Endodermal cell (in vitro differentiated cells): ENCODE results near the gene OSGIN1. TPM values are rescaled to one million over a fixed set of nuclear protein-coding genes. Genes with fewer than 3 reads are reported as not detected.

Experiments used
- DNase-seq: peaks from one replicate; pipeline ENCODE4 v3.0.0-alpha.2; 2017
- H3K27ac ChIP-seq: 2 replicates; pipeline ENCODE4 v1.5.1; 2013; ENCODE audit warnings: mild to moderate bottlenecking, low read depth, low read length, moderate library complexity
- H3K27me3 ChIP-seq: 2 replicates; pipeline ENCODE4 v1.6.1; 2013; ENCODE audit warnings: mild to moderate bottlenecking, low read length, moderate library complexity; ENCODE audit not compliant: insufficient read depth, control insufficient read depth, poor library complexity, severe bottlenecking
- H3K36me3 ChIP-seq: 2 replicates; pipeline ENCODE4 v1.7.0; 2013; ENCODE audit warnings: mild to moderate bottlenecking, low read length, moderate library complexity; ENCODE audit not compliant: control insufficient read depth, insufficient read depth
- H3K4me1 ChIP-seq: one replicate; pipeline ENCODE4 v1.7.0; 2013; ENCODE audit warnings: low read length; ENCODE audit not compliant: control insufficient read depth, insufficient read depth
- H3K4me3 ChIP-seq: 2 replicates; pipeline ENCODE4 v1.5.1; 2013; ENCODE audit warnings: mild to moderate bottlenecking, low read length, moderate library complexity
- H3K9ac ChIP-seq: 2 replicates; pipeline ENCODE4 v1.6.1; 2013; ENCODE audit warnings: mild to moderate bottlenecking, low read length, moderate library complexity; ENCODE audit not compliant: poor library complexity, severe bottlenecking; ENCODE audit errors: extremely low read depth
- H3K9me3 ChIP-seq: 2 replicates; pipeline ENCODE4 v1.6.1; 2013; ENCODE audit warnings: mild to moderate bottlenecking, low read length, moderate library complexity; ENCODE audit not compliant: control insufficient read depth
- H3K27ac Mint-ChIP-seq: 2 replicates; pipeline ENCODE4 v1.8.0; 2020; ENCODE audit warnings: mixed read lengths
- H3K27me3 Mint-ChIP-seq: 2 replicates; pipeline ENCODE4 v1.8.0; 2021; ENCODE audit warnings: mild to moderate bottlenecking, mixed read lengths; ENCODE audit not compliant: insufficient read depth
- H3K36me3 Mint-ChIP-seq: 2 replicates; pipeline ENCODE4 v1.8.0; 2020; ENCODE audit warnings: low read depth, mixed read lengths
- H3K4me1 Mint-ChIP-seq: 2 replicates; pipeline ENCODE4 v1.8.0; 2020; ENCODE audit warnings: mixed read lengths
- H3K4me3 Mint-ChIP-seq: 2 replicates; pipeline ENCODE4 v1.8.0; 2020; ENCODE audit warnings: mild to moderate bottlenecking, moderate library complexity, mixed read lengths
- H3K9me3 Mint-ChIP-seq: 2 replicates; pipeline ENCODE4 v1.8.0; 2020; ENCODE audit warnings: mild to moderate bottlenecking, mixed read lengths
- WGBS, 2 experiments: methylation state at CpG; one replicate each; pipeline versions ENCODE4 v1.1.5 to v1.1.7; 2013; ENCODE audit warnings: missing lambda C conversion rate in 2 of 2, mixed read lengths in 1 of 2; ENCODE audit not compliant: insufficient coverage in 1 of 2, insufficient read length in 1 of 2; 5-methylcytosine and 5-hydroxymethylcytosine counted together
- total RNA-seq, 2 donors: library from RNA; stranded (reverse); fragmentation: NEBNext Ultra II Directional in 1 of 2; extraction: Animal tissue kit (Norgen Biotek cat#: 25700) in 1 of 2; gene quantifications; 2 replicates in 1 of 2; 3 replicates in 1 of 2; pipeline ENCODE4 v1.2.1, GENCODE V29; 2021
- TF ChIP-seq, protein P1 (sequence below): fragments of 200-600 bp; sonication (generic); conservative IDR thresholded peaks from 2 replicates; pipeline ENCODE4 v1.5.0; 2021; ENCODE audit warnings: antibody characterized with exemption, mild to moderate bottlenecking

The OSGIN1 gene
- total RNA-seq, 2 donors from 2014 or later, result 1.6 to 2.7 TPM

DNA sequence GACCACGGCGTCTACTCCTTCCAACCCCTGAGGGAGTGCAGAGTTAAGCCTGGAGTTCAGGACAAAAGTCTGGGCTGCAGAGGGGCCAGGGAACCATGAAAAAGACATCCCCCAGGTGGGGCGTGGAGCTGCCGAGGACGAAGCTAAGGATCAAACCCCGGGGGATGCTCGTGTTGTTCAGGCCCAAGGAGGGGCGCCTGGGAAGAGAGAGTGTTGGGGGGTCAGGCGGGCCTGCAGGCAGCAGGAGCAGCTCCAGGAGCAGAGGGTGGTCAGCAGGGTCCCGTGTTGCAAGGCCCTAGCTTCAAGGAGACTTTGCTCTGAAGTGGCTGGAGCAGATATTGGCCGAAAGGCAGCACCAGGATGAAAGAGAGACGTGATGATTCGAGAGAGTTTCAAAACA, 41.7 kb downstream of the OSGIN1 start:
- no peak for DNase-seq
- Mint-ChIP-seq H3K9me3 (no peaks in the 10 kb centered on the region), H3K27ac (no peak overlapping the region), H3K4me1 (no peaks in the 10 kb centered on the region), H3K4me3 (no peak overlapping the region), H3K27me3 (peaks cover 2% of the 10 kb centered on the region), H3K36me3 (no peaks in the 10 kb centered on the region)
- H3K36me3 ChIP-seq, result no peaks in the 10 kb centered on the region
- peak overlapping the region; percentile 32 for H3K27ac ChIP-seq
- no peak overlapping the region for H3K4me3 ChIP-seq
- TF ChIP-seq, protein P1, sequence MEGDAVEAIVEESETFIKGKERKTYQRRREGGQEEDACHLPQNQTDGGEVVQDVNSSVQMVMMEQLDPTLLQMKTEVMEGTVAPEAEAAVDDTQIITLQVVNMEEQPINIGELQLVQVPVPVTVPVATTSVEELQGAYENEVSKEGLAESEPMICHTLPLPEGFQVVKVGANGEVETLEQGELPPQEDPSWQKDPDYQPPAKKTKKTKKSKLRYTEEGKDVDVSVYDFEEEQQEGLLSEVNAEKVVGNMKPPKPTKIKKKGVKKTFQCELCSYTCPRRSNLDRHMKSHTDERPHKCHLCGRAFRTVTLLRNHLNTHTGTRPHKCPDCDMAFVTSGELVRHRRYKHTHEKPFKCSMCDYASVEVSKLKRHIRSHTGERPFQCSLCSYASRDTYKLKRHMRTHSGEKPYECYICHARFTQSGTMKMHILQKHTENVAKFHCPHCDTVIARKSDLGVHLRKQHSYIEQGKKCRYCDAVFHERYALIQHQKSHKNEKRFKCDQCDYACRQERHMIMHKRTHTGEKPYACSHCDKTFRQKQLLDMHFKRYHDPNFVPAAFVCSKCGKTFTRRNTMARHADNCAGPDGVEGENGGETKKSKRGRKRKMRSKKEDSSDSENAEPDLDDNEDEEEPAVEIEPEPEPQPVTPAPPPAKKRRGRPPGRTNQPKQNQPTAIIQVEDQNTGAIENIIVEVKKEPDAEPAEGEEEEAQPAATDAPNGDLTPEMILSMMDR, result no peak
- H3K9me3 ChIP-seq, result no peaks in the 10 kb centered on the region
- H3K9ac ChIP-seq, result no peak overlapping the region
- H3K4me1 ChIP-seq, result no peaks in the 10 kb centered on the region
- 91% methylated on average over 10 to 13 of the region's 13 CpGs for WGBS, 2 experiments
- H3K27me3 ChIP-seq, result no peaks in the 10 kb centered on the region

DNA sequence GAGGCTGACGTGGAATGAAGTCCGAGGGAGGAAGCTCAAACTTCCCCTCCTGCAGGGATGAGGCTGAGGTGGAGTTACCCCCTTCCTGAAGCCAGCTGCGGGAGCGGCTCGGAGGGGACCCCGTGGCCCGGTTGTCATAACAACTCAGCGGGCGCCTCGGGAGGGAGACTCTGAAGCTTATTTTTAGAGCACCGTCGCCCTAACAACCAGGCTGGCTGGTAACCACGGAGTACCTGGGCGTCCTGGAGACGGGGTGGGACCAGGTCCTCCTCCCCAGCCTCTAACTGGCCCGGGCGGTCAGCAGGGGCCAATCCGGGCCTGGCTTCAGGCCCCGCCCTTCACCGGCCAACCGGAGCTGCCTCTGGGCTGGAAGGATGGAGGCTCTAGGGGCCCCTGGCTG, 42.7 kb downstream of the OSGIN1 start:
- peak; percentile 76 for DNase-seq
- Mint-ChIP-seq H3K4me3 (no peak overlapping the region), H3K27ac (no peak overlapping the region)

DNA sequence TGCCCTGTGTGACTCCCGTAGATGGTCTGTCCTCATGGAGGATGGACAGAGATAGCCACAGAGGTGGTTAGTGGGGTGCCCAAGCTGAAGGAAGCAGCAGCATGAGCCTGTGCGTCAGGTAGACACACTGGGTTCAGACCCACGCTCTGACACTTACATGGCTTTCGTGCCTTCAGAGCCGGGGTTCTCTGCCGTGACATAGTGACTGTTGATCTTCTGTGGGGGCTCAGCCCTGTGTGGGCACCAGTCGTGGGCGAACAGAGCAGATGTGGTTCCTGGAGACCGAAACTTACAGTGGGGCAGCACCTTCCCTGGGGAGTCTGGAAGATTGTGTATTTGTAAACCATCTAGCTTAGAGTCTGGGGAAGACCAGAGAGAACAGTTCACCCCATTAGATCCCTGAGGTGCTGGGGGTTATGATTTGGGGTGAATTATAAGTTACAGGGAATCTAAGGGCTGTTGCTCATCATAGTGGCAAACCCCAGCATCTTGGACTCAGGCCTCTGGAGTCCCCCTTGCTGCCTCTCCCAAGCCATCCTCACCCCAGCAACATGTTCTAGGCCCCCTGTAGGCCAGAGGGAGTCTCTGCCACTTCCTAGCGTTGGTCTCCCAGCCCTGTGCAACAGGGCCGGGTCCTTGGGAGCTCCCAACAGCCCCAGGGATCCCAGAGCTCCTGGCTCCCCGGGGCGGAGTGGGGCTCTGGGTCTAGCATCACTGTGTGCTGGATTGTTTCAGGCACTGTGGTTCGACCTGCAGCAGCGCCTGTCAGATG, 43.6 kb downstream of the OSGIN1 start:
- no peaks in the 10 kb centered on the region for H3K9me3 Mint-ChIP-seq
- DNase-seq, result no peak
- no peaks in the 10 kb centered on the region for H3K4me1 Mint-ChIP-seq
- Histone ChIP-seq H3K4me3 (no peak overlapping the region), H3K9ac (no peak overlapping the region), H3K27ac (no peak overlapping the region), H3K36me3 (no peaks in the 10 kb centered on the region), H3K27me3 (no peaks in the 10 kb centered on the region), H3K4me1 (no peaks in the 10 kb centered on the region), H3K9me3 (no peaks in the 10 kb centered on the region)
- H3K27me3 Mint-ChIP-seq, result peaks cover 1% of the 10 kb centered on the region
- TF ChIP-seq, protein P1, result peak; percentile 51
- no peaks in the 10 kb centered on the region for H3K36me3 Mint-ChIP-seq
- H3K4me3 Mint-ChIP-seq, result no peak overlapping the region
- 85% methylated on average over 7 to 15 of the region's 15 CpGs for WGBS, 2 experiments
- H3K27ac Mint-ChIP-seq, result no peak overlapping the region

More for the DNA sequence above, 42.7 kb downstream of the OSGIN1 start:
- Histone ChIP-seq H3K4me1 (no peaks in the 10 kb centered on the region), H3K9ac (no peak overlapping the region), H3K27me3 (no peaks in the 10 kb centered on the region), H3K27ac (peak overlapping the region; percentile 50), H3K36me3 (no peaks in the 10 kb centered on the region), H3K9me3 (no peaks in the 10 kb centered on the region), H3K4me3 (no peak overlapping the region)
- peaks cover 1% of the 10 kb centered on the region for H3K27me3 Mint-ChIP-seq
- no peaks in the 10 kb centered on the region for H3K9me3 Mint-ChIP-seq
- H3K4me1 Mint-ChIP-seq, result no peaks in the 10 kb centered on the region
- H3K36me3 Mint-ChIP-seq, result no peaks in the 10 kb centered on the region
- TF ChIP-seq, protein P1, result no peak
- 61 to 70% methylated on average over 4 to 21 of the region's 21 CpGs for WGBS, 2 experiments
